ENCODE results near the gene AFG1L. TPM values are rescaled to one million over a fixed set of nuclear protein-coding genes. Genes with fewer than 3 reads are reported as not detected.

AFG1L gene
- total RNA-seq, 1 experiment from 2014 or later, result 7.9 TPM

DNA sequence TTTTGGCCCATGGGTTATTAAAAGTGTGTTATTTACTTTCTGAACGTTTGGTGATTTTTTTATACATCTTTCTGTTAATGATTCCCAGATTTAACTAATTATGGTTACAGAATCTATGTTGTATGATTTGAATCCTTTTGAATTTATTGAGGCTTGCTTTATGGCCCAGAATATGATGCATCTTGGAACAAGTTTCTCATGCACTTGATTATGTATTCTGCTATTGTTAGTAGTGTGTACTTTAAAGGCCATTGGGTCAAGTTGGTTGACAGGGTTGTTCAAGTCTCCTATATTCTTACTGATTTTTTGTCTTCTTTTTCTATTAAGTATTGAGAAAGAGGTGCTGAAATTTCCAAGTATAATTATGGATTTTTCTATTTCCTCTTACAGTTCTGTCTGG lies 160.8 kb downstream of the AFG1L start:
- ATAC-seq (no peak), DNase-seq (ENCODE audit: low spot score) (no peak)
- Mint-ChIP-seq H3K27me3 (ENCODE audit: low read depth) (no peaks in the 10 kb centered on the region; the same call in 1 of the 2 replicates), H3K27ac (no peak overlapping the region), H3K9me3 (no peaks in the 10 kb centered on the region), H3K4me1 (peaks cover 14% of the 10 kb centered on the region), H3K36me3 (no peaks in the 10 kb centered on the region), H3K4me3 (no peak overlapping the region)
- no peak for TF ChIP-seq GRHL2 (CRISPR knock-in tag; IDR thresholded peaks at IDR 0.05; ENCODE audit: insufficient replicate concordance, severe bottlenecking)
- TF ChIP-seq CDX4 (CRISPR knock-in tag; IDR thresholded peaks at IDR 0.05; ENCODE audit: borderline replicate concordance), result no peak
- TF ChIP-seq, protein P1, sequence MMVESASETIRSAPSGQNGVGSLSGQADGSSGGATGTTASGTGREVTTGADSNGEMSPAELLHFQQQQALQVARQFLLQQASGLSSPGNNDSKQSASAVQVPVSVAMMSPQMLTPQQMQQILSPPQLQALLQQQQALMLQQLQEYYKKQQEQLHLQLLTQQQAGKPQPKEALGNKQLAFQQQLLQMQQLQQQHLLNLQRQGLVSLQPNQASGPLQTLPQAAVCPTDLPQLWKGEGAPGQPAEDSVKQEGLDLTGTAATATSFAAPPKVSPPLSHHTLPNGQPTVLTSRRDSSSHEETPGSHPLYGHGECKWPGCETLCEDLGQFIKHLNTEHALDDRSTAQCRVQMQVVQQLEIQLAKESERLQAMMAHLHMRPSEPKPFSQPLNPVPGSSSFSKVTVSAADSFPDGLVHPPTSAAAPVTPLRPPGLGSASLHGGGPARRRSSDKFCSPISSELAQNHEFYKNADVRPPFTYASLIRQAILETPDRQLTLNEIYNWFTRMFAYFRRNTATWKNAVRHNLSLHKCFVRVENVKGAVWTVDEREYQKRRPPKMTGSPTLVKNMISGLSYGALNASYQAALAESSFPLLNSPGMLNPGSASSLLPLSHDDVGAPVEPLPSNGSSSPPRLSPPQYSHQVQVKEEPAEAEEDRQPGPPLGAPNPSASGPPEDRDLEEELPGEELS (CRISPR knock-in tag; IDR thresholded peaks at IDR 0.05), result no peak
- TF ChIP-seq ZNF423 (CRISPR knock-in tag; IDR thresholded peaks at IDR 0.05), result no peak
- no peak for TF ChIP-seq EMX1 (CRISPR knock-in tag; IDR thresholded peaks at IDR 0.05)
- no peak for TF ChIP-seq JUN (CRISPR knock-in tag; IDR thresholded peaks at IDR 0.05)
- POLR2A ChIA-PET, result no interaction called here
- CTCF ChIA-PET, result no interaction called here

- ChIA-PET POLR2A (interaction anchor here (0.7 kb wide), 2 partner anchors 206 to 212 kb away, joined by 4 read pairs; no protein-coding TSS in a partner anchor), CTCF (interaction anchor here (0.9 to 1.4 kb wide), 2 partner anchors 28 to 618 kb away, joined by 3 to 4 read pairs; no protein-coding TSS in a partner anchor)
- Mint-ChIP-seq H3K4me3 (no peak overlapping the region), H3K27ac (no peak overlapping the region), H3K36me3 (no peaks in the 10 kb centered on the region), H3K27me3 (ENCODE audit: low read depth) (no peaks in the 10 kb centered on the region; the same call in 1 of the 2 replicates), H3K4me1 (peaks cover 19% of the 10 kb centered on the region), H3K9me3 (no peaks in the 10 kb centered on the region)
- ATAC-seq (no peak), DNase-seq (ENCODE audit: low spot score) (no peak)
- TF ChIP-seq, protein P2, sequence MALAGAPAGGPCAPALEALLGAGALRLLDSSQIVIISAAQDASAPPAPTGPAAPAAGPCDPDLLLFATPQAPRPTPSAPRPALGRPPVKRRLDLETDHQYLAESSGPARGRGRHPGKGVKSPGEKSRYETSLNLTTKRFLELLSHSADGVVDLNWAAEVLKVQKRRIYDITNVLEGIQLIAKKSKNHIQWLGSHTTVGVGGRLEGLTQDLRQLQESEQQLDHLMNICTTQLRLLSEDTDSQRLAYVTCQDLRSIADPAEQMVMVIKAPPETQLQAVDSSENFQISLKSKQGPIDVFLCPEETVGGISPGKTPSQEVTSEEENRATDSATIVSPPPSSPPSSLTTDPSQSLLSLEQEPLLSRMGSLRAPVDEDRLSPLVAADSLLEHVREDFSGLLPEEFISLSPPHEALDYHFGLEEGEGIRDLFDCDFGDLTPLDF (CRISPR knock-in tag; IDR thresholded peaks at IDR 0.05), result no peak
- TF ChIP-seq, protein P3, sequence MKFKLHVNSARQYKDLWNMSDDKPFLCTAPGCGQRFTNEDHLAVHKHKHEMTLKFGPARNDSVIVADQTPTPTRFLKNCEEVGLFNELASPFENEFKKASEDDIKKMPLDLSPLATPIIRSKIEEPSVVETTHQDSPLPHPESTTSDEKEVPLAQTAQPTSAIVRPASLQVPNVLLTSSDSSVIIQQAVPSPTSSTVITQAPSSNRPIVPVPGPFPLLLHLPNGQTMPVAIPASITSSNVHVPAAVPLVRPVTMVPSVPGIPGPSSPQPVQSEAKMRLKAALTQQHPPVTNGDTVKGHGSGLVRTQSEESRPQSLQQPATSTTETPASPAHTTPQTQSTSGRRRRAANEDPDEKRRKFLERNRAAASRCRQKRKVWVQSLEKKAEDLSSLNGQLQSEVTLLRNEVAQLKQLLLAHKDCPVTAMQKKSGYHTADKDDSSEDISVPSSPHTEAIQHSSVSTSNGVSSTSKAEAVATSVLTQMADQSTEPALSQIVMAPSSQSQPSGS (CRISPR knock-in tag; IDR thresholded peaks at IDR 0.05; ENCODE audit: borderline replicate concordance, low read depth), result no peak
Measured at GRCh38 chr6:108463784-108464183, 168.9 kb downstream of the AFG1L start.

- DNase-seq (ENCODE audit: low spot score), result no peak
Measured at GRCh38 chr6:108464418-108465097, 169.7 kb downstream of the AFG1L start.

More at GRCh38 chr6:108464418-108465097, 169.7 kb downstream of the AFG1L start:
- Mint-ChIP-seq H3K27ac (no peak overlapping the region; the same call in 1 of the 2 replicates), H3K27me3 (ENCODE audit: low read depth) (no peaks in the 10 kb centered on the region; the same call in 1 of the 2 replicates), H3K9me3 (peaks cover 4% of the 10 kb centered on the region), H3K4me3 (no peak overlapping the region), H3K36me3 (no peaks in the 10 kb centered on the region), H3K4me1 (peaks cover 21% of the 10 kb centered on the region)
- ChIA-PET POLR2A (no interaction called here), CTCF (interaction anchor here (1.4 kb wide), 1 partner anchor 27 kb away, joined by 4 read pairs; no protein-coding TSS in a partner anchor)
- TF ChIP-seq NFATC4 (CRISPR knock-in tag; IDR thresholded peaks at IDR 0.05), result no peak
- TF ChIP-seq, protein P4, sequence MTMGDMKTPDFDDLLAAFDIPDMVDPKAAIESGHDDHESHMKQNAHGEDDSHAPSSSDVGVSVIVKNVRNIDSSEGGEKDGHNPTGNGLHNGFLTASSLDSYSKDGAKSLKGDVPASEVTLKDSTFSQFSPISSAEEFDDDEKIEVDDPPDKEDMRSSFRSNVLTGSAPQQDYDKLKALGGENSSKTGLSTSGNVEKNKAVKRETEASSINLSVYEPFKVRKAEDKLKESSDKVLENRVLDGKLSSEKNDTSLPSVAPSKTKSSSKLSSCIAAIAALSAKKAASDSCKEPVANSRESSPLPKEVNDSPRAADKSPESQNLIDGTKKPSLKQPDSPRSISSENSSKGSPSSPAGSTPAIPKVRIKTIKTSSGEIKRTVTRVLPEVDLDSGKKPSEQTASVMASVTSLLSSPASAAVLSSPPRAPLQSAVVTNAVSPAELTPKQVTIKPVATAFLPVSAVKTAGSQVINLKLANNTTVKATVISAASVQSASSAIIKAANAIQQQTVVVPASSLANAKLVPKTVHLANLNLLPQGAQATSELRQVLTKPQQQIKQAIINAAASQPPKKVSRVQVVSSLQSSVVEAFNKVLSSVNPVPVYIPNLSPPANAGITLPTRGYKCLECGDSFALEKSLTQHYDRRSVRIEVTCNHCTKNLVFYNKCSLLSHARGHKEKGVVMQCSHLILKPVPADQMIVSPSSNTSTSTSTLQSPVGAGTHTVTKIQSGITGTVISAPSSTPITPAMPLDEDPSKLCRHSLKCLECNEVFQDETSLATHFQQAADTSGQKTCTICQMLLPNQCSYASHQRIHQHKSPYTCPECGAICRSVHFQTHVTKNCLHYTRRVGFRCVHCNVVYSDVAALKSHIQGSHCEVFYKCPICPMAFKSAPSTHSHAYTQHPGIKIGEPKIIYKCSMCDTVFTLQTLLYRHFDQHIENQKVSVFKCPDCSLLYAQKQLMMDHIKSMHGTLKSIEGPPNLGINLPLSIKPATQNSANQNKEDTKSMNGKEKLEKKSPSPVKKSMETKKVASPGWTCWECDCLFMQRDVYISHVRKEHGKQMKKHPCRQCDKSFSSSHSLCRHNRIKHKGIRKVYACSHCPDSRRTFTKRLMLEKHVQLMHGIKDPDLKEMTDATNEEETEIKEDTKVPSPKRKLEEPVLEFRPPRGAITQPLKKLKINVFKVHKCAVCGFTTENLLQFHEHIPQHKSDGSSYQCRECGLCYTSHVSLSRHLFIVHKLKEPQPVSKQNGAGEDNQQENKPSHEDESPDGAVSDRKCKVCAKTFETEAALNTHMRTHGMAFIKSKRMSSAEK (CRISPR knock-in tag; IDR thresholded peaks at IDR 0.05; ENCODE audit: borderline replicate concordance), result no peak
- ATAC-seq, result no peak
